ENCODE measurements around the gene TLE1.
A peak's percentile ranks its signal among the peaks of the same experiment; 100 is the strongest.

Gene TLE1

GRCh38 chr9:81686614-81687520 lies 2.5 kb downstream of the TLE1 start:
- peak; percentile 79 for DNase-seq

- DNase-seq, result peak; percentile 36
These were observed 3.4 kb downstream of the TLE1 start for GRCh38 chr9:81685763-81686613.

GRCh38 chr9:81684635-81685034 lies 4.7 kb downstream of the TLE1 start:
- DNase-seq, result no peak

- no peak for DNase-seq
These were observed 5.6 kb downstream of the TLE1 start for GRCh38 chr9:81683704-81684103.

- no peak for DNase-seq
These were observed 6.1 kb downstream of the TLE1 start for GRCh38 chr9:81683238-81683637.

- DNase-seq, result no peak
These were observed 6.5 kb downstream of the TLE1 start for GRCh38 chr9:81682797-81683196.

GRCh38 chr9:81682177-81682576 lies 7.2 kb downstream of the TLE1 start:
- no peak for DNase-seq

- no peak for DNase-seq
These were observed 8.8 kb downstream of the TLE1 start for GRCh38 chr9:81680506-81680905.

- DNase-seq, result no peak
These were observed 9.3 kb downstream of the TLE1 start for GRCh38 chr9:81680006-81680405.

GRCh38 chr9:81678088-81678487 lies 11.3 kb downstream of the TLE1 start:
- no peak for DNase-seq

GRCh38 chr9:81676395-81676794 lies 13.0 kb downstream of the TLE1 start:
- DNase-seq, result no peak

- no peak for DNase-seq
These were observed 16.0 kb downstream of the TLE1 start for GRCh38 chr9:81673310-81673709.

GRCh38 chr9:81671880-81672280 lies 17.5 kb downstream of the TLE1 start:
- DNase-seq, result no peak

GRCh38 chr9:81669866-81670265 lies 19.5 kb downstream of the TLE1 start:
- no peak for DNase-seq

- no peak for DNase-seq
These were observed 20.2 kb downstream of the TLE1 start for GRCh38 chr9:81669041-81669651.

- DNase-seq, result no peak
These were observed 23.2 kb downstream of the TLE1 start for GRCh38 chr9:81666123-81666522.

GRCh38 chr9:81665322-81665871 lies 23.9 kb downstream of the TLE1 start:
- no peak for DNase-seq

- no peak for DNase-seq
These were observed 24.6 kb downstream of the TLE1 start for GRCh38 chr9:81664638-81665222.

GRCh38 chr9:81661339-81661738 lies 28.0 kb downstream of the TLE1 start:
- DNase-seq, result no peak

- DNase-seq, result no peak
These were observed 32.4 kb downstream of the TLE1 start for GRCh38 chr9:81656871-81657337.

- no peak for DNase-seq
These were observed 33.3 kb downstream of the TLE1 start for GRCh38 chr9:81656004-81656403.

GRCh38 chr9:81653240-81653639 lies 36.1 kb downstream of the TLE1 start:
- DNase-seq, result peak; percentile 27

Measured in fibroblast of skin of scalp (primary cell).